ENCODE results near the gene IL1R1. TPM values are rescaled to one million over a fixed set of nuclear protein-coding genes. Genes with fewer than 3 reads are reported as not detected.

The IL1R1 gene
- total RNA-seq, 2 donors from 2014 or later = 65.1 to 281 TPM

GRCh38 chr2:102193074-102193473 lies 50.5 kb downstream of the IL1R1 start:
- Histone ChIP-seq H3K27me3 (replicated peaks; ENCODE audit: insufficient read depth) (no peaks in the 10 kb centered on the region), H3K27ac (no peak overlapping the region), H3K9me3 (no peaks in the 10 kb centered on the region), H3K4me1 (ENCODE audit: control insufficient read depth in 1 of 2, low read depth in 2 of 2) (no peaks in the 10 kb centered on the region), H3K4me3 (no peak overlapping the region), H3K36me3 (no peaks in the 10 kb centered on the region)
- ATAC-seq (ENCODE audit: insufficient number of reproducible peaks, low FRiP score, low read depth) = no peak
- DNase-seq (ENCODE audit: low spot score) = no peak
- TF ChIP-seq, protein P1, sequence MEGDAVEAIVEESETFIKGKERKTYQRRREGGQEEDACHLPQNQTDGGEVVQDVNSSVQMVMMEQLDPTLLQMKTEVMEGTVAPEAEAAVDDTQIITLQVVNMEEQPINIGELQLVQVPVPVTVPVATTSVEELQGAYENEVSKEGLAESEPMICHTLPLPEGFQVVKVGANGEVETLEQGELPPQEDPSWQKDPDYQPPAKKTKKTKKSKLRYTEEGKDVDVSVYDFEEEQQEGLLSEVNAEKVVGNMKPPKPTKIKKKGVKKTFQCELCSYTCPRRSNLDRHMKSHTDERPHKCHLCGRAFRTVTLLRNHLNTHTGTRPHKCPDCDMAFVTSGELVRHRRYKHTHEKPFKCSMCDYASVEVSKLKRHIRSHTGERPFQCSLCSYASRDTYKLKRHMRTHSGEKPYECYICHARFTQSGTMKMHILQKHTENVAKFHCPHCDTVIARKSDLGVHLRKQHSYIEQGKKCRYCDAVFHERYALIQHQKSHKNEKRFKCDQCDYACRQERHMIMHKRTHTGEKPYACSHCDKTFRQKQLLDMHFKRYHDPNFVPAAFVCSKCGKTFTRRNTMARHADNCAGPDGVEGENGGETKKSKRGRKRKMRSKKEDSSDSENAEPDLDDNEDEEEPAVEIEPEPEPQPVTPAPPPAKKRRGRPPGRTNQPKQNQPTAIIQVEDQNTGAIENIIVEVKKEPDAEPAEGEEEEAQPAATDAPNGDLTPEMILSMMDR (IDR thresholded peaks at IDR 0.05) = no peak

GRCh38 chr2:102194609-102195268 lies 52.2 kb downstream of the IL1R1 start:
- Histone ChIP-seq H3K27me3 (replicated peaks; ENCODE audit: insufficient read depth) (no peaks in the 10 kb centered on the region), H3K4me1 (ENCODE audit: control insufficient read depth in 1 of 2, low read depth in 2 of 2) (no peaks in the 10 kb centered on the region), H3K4me3 (no peak overlapping the region), H3K27ac (no peak overlapping the region), H3K9me3 (no peaks in the 10 kb centered on the region), H3K36me3 (no peaks in the 10 kb centered on the region)
- ATAC-seq (ENCODE audit: insufficient number of reproducible peaks, low FRiP score, low read depth) (no peak), DNase-seq (ENCODE audit: low spot score) (no peak)
- TF ChIP-seq, protein P1 (IDR thresholded peaks at IDR 0.05) = no peak

- no peak overlapping the region for H3K27ac ChIP-seq
These were observed 55.0 kb downstream of the IL1R1 start for GRCh38 chr2:102197389-102198137.

DNA sequence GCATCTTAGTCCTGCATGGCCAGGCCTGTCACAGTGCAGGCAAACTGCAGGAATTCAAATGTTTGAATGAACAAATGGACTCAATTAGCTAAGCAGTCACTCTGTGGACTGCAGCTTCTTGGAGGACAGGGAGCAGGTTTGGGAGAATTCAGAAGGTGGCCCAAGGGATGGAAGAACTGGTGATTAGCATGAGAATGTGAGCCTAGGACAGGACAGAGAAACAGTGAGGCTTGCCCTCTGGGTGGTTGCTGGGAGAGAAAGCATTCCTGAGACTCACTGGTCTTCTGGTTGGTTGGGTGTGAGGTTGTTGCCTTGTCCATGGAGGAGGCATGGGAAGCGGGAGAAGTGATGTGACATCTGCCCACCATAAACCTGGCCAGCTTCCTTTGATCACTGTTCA lies 58.0 kb downstream of the IL1R1 start:
- Histone ChIP-seq H3K9me3 (no peaks in the 10 kb centered on the region), H3K27me3 (replicated peaks; ENCODE audit: insufficient read depth) (no peaks in the 10 kb centered on the region), H3K4me3 (no peak overlapping the region), H3K4me1 (ENCODE audit: control insufficient read depth in 1 of 2, low read depth in 2 of 2) (no peaks in the 10 kb centered on the region), H3K27ac (no peak overlapping the region), H3K36me3 (no peaks in the 10 kb centered on the region)
- TF ChIP-seq, protein P1 (IDR thresholded peaks at IDR 0.05) = no peak
- DNase-seq (ENCODE audit: low spot score) = no peak
- no peak for ATAC-seq (ENCODE audit: insufficient number of reproducible peaks, low FRiP score, low read depth)

More at GRCh38 chr2:102197389-102198137, 55.0 kb downstream of the IL1R1 start:
- Histone ChIP-seq H3K36me3 (no peaks in the 10 kb centered on the region), H3K27me3 (replicated peaks; ENCODE audit: insufficient read depth) (no peaks in the 10 kb centered on the region), H3K4me3 (no peak overlapping the region), H3K4me1 (ENCODE audit: control insufficient read depth in 1 of 2, low read depth in 2 of 2) (no peaks in the 10 kb centered on the region), H3K9me3 (no peaks in the 10 kb centered on the region)
- no peak for ATAC-seq (ENCODE audit: insufficient number of reproducible peaks, low FRiP score, low read depth)
- TF ChIP-seq, protein P1 (IDR thresholded peaks at IDR 0.05) = no peak
- no peak for DNase-seq (ENCODE audit: low spot score)

- TF ChIP-seq, protein P1 (IDR thresholded peaks at IDR 0.05) = no peak
These were observed 62.1 kb downstream of the IL1R1 start for GRCh38 chr2:102204638-102205037.

More at GRCh38 chr2:102204638-102205037, 62.1 kb downstream of the IL1R1 start:
- no peak overlapping the region for H3K27ac ChIP-seq
- H3K9me3 ChIP-seq = no peaks in the 10 kb centered on the region
- no peaks in the 10 kb centered on the region for H3K27me3 ChIP-seq (replicated peaks; ENCODE audit: insufficient read depth)
- no peak for ATAC-seq (ENCODE audit: insufficient number of reproducible peaks, low FRiP score, low read depth)
- no peak for DNase-seq (ENCODE audit: low spot score)
- no peak overlapping the region for H3K4me3 ChIP-seq
- H3K36me3 ChIP-seq = no peaks in the 10 kb centered on the region
- H3K4me1 ChIP-seq (ENCODE audit: control insufficient read depth in 1 of 2, low read depth in 2 of 2) = peaks cover 0 to 8% of the 10 kb centered on the region in 2 donors
